Effector CD4-positive, alpha-beta T cell (primary cell): ENCODE results near the gene STARD3NL.
"Not testable (repeated sequence)": the region's sequence is repeated elsewhere in the genome, so short reads cannot be mapped to it uniquely, and the experiment has no call there.

Experiments used
- DNase-seq: peaks from one replicate; pipeline ENCODE4 v3.0.0-alpha.2; 2020
- total RNA-seq: gene quantifications from one replicate; lab custom pipeline; 2026; lab: John Stamatoyannopoulos, UW

The STARD3NL gene, protein sequence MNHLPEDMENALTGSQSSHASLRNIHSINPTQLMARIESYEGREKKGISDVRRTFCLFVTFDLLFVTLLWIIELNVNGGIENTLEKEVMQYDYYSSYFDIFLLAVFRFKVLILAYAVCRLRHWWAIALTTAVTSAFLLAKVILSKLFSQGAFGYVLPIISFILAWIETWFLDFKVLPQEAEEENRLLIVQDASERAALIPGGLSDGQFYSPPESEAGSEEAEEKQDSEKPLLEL
- 19.7 reads per million, percentile 46 among the genes with 10 or more reads in this experiment for total RNA-seq

DNA sequence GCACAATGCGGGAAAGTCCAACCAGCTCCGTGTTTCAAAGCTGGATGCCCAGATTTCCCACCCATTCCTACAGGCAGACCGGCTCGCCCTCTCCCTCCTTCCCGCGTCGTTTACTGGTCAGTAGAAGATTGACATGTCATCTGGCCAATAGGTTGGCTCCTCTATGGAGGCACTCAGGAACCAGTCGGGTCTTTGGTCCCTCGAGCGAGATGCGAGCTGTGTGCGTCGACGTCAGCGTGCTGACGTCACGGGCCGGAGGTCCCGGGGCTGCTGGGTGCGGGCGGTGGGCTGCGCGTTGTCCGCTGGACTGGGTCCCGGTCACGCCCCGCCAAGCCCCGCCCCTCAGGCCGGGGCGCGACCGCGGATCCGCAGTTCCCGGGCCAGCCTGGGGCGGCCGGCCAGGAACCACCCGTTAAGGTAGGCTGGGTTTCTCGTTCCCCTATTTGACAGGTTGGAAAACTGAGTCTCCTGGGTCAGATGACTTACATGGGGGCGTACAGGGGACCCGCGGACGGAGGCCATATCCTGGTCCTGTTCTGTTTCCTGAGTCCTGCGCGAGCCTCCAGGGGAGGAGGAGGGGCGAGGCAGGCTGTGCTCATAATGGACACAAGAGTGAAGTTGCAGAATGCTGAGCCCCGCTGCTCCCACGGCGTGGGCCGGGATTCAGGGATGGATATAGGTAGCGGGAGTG, at the start of gene STARD3NL:
TSS of gene STARD3NL (plus strand) at position 242 of the 691 bp plus-strand sequence. CDS start 29,260 bp downstream, outside the sequence.
- peak; percentile 93 for DNase-seq

DNA sequence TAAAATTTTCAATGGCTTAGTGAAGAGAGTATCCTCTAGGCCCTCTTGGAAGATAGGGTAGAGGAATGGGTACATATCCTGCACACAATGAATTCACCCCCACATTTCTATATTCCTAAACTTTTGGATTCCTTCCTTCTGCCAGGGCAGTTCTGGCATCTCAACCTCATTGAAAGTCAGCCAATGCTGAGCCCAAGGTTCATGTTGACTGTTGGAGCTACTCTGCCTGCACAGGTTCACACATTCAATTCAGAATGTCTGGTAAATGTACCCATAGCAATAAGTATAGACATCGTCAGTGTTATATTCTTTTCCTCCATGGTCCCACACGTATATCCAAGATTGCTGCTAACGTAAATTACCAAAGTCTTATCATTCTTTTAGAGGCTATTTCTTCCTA, 48.9 kb upstream of the STARD3NL start:
- no peak for DNase-seq

DNA sequence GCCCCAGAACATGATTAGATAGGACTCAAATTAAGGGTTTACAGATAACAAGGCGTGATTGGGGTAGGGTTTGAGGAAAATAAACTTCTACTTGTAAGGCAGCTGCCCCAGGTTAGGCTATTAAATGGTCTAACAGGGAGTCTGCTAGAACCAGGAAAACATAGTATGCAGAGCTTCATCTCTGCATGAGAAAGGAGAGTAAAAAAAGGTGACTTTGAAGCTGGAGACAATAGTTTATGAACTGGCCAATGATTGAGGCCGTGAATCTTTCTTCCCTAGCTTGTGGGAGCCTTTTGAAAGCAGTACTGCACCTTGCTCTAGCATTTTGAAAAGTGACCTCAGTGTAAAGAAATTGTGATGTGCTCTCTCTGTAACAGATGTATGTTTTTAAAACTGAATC, 48.5 kb upstream of the STARD3NL start:
- no peak for DNase-seq

DNA sequence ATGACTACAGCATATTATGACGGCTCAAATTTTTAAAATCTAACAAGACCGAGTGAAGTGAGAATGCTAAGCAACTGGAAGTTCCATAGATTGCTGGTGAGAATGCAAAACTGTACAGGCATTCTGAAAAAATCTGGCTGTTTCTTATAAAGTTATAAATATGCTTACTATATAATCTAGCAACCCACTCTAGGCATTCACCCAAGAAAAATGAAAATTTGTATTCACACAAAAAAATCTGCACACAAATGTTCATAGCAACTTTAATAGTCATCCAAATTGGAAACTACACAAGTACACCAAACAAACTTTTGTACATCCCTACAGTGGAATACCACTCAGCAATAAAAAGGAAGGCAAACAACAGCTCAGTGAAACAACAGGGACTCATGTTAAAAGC, 39.9 kb upstream of the STARD3NL start:
- no peak for DNase-seq

DNA sequence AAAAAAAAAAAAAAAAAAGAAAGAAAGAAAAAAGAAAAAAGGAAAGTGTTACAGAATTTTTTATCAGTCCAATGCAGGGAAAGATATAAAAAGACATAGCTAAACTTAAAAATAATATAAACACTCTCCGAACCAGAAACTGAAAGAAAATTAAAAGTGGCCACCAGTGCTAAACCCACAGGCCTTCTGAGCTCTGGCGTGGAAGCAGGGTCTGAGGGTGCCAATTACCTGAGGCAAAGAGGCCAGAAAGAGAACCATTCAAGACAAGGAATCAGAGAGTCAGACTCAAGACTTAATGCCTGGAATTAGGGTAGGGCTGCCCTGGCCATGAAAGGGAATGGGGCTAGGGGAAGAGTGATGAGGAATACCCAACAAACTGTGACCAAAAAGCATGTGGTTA, 36.9 kb upstream of the STARD3NL start:
- DNase-seq: no peak

DNA sequence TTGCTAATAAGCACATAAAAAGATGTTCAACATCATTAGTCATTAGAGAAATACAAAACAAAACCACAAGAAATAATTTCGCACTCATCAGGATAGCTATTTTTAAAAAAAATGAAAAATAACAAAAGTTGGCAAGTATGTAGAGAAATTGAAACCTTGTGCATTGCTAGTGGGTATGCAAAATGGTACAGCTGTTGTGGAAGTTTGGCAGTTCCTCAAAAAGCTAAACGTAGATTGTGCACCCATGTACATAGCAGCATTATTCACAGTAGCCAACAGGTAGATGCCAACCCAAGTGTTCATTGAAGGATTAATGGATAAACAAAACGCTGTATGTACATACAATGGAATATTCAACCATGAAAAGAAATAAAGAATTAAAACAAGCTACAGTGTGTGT, 35.3 kb upstream of the STARD3NL start:
- DNase-seq: no peak

DNA sequence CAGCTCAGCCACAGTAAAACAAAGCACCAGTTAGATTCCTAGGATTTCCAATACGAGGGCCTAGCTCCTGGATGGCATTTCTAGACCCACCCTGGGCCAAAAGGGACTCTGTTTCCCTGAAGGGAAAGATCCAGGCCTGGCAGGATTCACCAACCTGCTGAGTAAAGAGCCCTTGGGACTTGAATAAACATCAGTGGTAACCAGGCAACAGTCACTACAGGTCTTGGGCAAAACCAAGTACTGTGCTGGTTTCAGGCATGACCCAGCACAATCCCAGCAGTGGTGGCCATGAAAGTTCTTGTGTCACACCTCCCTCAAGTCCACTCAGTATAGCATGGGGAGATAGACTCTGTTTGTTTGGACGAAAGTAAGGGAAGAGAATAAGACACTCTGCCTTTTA, 31.0 kb upstream of the STARD3NL start:
- DNase-seq: no peak

DNA sequence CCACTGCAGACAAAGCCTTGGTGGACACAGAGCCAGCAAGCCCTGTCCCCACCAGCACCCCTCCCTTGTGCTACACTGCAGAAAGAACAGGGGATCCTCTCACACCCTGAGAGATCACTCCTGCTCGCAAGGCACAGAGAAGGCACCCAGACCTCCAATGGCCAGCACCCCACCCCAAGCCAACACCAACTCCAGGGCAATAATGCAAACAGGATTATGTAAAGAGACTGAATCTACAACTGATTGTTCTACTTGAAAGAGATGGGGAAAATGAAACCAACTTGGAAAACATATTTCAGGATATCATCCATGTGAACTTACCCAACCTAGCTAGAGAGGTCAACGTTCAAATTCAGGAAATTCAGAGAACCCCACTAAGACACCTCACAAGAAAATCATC, 26.5 kb upstream of the STARD3NL start:
- no peak for DNase-seq

DNA sequence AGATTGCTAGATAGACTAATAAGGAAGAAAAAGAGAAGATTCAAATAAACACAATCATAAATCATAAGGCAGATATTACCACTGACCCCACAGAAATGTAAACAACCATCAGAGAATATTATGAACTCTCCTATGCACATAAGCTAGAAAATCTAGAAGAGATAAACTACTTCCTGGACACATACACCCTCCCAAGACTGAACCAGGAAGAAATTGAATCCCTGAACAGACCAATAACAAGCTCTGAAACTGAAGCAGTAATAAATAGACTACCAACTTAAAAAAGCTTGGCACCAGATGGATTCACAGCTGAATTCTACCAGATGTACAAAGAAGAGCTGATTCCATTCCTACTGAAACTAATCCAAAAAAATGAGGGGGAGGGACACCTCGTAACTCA, 24.5 kb upstream of the STARD3NL start:
- no peak for DNase-seq

DNA sequence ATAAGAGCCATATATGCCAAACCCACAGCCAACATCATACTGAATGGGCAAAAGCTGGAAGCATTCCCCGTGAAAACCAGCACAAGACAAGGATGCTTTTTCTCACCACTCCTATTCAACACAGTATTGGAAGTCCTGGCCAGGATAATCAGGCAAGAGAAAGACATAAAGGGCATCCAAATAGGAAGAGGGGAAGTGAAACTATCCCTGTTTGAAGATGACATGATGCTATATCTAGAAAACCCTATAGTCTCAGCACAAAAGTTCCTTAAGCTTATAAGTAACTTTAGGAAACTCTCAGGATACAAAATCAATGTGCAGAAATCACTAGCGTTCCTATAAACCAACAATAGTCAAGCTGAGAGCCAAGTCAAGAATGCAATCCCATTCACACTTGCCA, 23.8 kb upstream of the STARD3NL start:
- DNase-seq: no peak

DNA sequence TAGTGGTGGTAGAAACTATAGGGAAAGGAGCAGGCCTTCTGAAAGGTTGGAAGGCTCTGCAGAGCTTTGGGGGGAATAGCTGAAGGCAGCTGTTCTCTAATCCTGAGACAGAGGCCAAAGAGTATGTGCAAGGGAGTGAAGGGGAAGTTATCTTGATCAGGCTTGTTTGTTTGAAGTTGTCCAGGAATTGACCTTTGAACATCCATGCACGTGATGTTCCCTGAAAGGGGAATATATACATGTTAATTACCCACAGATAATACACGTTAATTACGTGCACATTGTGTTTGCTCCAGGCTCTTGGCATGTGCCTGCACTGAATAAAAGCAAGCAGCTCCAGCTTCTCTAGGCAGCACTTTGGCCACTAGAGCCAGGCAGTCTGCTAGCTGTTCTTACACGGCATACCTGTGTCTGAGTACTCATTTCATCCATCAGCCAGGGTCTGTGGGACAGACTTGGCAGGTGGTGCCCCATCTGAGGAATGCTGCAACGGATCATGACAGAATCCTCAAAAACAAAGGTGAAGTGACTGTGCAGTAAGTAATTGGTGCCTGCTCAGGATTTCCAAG, 18.0 kb upstream of the STARD3NL start:
- DNase-seq: no peak

DNA sequence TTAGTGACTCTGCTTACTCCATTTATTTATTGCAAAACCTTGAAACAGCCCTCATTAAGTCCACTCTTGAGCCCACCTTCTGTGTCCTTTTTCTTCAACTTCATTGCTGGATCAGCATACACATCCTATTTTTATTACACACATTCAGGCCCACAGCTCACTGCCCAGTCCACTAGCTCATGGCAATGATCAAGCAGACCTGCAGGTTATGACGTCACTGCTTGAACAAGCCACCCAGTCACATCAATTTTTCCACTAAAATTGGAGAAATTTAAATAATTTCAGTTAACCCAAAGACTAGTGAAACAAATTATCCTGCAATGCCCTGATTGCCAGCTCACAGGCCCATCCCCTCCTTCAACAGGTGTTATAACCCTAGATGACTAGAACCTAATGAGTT, 16.0 kb upstream of the STARD3NL start:
- DNase-seq: no peak

DNA sequence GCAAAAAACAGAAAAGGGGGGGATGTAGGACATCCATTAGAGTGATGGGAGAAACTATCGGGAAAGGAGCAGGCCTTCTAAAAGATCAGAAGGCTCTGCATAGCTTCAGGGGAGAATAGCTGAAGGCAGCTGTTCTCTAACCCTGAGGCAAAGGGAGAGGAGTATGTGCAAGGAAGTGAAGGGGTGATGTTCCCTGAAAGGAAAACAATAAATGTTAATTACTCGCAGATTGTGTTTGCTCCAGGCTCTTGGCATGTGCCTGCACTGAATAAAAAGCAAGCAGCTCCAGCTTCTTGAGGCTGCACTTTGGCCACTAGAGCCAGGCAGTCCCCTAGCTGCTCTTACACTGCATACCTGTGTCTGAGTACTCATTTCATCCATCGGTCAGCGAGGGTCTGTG, 14.4 kb upstream of the STARD3NL start:
- no peak for DNase-seq

DNA sequence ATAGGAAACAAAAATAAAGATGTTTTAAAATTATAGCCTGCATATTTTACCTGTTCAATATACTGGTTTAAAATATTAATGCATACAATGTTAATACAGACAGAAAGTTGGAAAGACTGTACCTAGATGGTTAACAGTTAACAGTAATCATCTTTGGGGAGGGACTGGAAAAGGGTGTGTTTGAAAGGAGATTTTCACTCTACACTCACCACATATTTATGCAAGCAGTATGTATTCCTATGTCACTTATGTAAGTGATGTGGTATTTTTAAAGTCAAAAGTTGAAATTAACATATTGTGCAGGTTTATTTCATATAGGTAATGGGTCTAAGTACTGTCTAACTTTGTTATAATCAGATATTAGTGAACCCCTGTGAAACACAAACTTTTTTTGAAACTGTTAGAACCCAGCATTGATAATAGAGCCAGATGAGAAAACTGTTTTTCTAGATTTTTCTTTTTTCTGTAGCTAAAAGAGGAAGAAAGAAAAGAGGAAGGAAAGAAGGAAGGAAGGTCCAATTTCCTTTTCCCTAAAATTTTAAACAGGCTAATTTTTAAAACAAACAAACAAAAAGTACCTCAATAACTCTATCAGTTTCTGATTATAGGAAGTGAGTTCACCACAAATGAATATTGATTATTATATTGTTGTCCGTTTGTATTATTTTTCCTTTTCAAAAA, 9.0 kb upstream of the STARD3NL start:
- no peak for DNase-seq

DNA sequence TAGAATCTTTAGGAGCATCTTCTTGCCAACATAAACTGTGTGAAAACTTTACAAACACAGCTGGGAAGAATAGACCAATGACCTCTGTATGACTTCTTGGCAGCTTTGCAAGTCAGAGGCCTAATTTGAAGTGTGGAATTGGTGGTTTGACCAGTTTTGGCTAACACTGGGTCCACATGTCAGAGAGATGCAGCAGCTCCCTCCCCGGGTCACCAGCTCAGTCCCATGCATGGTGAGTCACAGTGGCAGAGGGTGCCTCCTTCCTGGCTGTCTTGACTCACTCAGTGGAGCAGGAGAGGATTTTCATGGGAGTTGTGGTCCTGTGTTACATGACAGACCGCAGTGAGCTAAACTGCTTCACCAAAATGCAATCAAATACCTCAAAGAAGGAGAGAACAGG, 8.2 kb upstream of the STARD3NL start:
- no peak for DNase-seq

DNA sequence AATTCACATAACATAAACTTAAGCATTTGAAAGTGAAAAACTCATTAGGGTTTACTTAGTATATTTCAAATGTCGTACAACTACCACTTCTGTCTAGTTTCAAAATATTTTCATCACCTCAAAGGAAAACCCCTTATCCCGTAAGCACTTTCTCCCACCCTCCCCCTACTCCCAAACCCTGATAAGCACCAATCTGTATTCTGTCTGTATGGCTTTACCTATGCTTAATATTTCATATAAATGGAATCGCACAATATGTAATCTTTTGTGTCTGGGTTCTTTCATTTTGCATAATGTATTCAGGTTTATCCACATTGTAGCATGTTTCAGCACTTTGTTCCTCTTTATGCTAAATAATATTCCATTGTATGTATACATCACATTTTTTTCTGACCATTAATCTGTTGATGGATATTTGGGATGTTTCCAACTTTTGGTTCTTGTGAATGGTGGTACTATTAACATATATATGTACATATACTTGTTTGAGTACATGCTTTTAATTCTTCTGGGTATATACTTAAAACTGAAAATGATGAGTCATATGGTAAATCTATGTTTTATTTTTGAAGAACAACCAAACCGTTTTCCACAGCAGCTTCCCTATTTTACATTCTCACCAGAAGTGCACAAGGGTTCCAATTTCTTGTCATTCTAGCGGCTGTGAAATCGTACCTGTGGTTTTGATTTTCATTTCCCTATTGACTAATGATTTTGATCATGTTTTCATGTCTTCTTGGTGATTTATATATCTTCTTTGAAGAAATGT, 6.2 kb upstream of the STARD3NL start:
- no peak for DNase-seq

DNA sequence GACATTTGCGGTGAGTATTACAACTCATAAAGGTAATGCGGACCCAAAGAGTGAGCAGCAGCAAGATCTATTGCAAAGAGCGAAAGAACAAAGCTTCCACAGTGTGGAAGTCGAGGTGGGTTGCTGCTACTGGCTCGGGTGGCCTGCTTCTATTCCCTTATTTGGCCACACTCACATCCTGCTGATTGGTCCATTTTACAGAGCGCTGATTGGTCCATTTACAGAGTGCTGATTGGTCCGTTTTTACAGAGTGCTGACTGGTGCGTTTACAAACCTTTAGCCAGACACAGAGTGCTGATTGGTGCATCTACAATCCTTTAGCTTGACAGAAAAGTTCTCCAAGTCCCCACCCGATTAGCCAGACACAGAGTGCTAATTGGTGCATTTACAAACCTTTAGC, 2.5 kb upstream of the STARD3NL start:
- not testable (repeated sequence) for DNase-seq

DNA sequence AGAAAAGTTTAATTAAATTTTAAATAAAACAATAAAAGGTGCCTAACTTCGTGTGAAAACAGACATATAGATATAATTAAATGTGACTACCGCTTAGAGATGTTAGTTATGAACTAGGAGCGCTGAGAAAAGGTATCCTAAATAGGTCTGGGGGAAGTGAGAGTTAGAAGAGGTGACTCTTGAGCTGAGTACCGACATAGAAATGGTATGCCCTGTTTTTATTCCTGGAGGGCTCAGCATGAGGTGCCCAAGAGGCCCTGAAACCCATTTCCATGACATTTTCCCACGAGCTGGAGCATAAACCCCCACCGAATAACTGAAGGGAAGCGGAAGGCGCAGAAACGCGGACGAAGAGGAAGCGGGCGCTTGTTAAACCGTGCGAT, 433 bp upstream of the STARD3NL start:
- DNase-seq: no peak

DNA sequence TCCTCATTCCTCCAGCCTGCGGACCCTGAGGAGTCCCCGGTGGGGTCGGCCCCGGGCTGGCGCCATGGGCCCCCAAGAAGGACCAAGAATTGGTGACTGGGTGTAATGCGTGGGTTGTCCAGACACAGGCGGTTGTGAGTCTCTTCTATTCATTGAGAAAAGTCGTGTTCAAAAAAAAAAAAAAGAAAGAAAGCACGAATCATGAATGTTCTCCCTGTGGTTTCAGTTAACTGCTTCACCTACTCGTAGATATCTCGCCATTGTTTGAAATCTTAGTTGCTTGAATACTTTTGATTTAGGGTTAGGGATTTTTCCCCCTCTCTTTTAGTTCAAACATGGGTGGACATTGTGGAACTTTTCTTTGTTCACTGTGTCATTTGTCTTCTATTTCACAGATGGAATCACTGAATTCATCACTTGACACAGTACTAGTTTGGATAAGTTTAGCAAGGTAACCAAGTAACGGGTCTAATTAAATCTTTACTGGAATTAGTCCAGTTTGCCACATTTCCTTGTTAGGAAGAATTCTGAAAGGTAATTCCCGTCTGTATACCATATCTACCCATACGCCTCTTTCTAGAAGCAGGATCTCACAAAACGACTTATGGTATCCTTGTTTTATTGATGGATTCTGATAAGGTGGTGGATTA, 775 bp downstream of the STARD3NL start:
- no peak for DNase-seq

DNA sequence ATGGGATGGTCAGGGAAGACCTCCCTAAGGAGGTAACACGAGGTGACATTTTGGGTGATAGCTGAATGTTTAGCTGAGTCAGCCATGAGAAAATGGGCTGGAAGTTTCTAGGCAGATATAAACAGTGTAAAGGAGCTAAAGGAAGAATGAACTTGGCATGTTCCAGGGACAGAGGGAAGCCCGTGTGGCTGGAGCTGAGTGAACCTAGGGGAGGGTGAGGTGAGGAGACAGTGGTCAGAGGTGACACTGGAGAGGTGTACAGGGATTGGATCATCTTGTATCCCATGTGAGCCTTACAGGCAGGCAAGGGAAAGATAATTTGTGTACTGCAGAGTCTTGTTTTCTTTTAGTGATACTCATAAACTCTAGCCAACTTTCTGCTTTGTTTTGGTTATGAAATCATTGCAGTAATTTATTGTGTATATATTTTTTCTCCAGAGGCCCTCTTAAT, 1.8 kb downstream of the STARD3NL start:
- no peak for DNase-seq

DNA sequence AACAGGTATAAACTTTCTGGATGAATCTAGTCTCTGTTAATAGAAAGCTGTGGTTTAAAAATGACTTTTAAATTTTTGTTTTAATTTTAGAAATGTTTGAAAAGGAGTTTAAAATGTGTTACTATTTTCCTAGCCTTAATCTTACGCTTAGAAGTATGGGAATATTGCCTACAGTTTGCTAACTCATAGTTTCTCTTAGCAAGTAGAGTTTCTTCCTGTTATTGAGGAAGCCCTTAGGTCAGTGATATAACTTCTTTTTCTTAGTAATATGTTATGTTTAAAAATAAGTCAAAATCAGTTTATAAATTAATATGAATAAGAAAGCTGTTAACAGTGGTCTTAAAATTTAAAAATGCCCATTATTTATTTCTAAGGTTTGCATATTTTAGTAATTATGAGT, 3.1 kb downstream of the STARD3NL start:
- no peak for DNase-seq

DNA sequence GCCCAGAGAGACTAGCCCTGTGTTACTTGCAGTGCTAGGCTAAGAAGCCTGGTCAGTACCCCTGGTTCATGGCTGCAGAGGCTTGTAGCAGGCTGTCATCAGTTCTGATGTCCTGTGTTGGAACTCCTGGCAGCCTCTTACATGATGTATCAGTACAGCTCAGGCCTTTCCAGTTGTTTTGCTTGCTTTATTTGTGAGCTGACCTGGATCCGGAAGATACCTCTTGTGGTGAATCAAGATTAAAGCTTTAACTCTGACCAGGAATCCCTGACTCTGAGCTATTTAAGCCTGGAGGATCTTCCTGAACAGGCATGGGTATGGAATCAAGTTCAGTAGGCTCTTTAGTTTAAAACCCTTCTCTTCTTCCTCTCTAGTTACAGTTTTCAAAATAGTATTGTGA, 4.4 kb downstream of the STARD3NL start:
- DNase-seq: no peak
